HG02642 (cell line): Measurements from ENCODE around the gene DNAJB14.
"Not testable (repeated sequence)": the region's sequence is repeated elsewhere in the genome, so short reads cannot be mapped to it uniquely, and the experiment has no call there.

ENCODE experiments used
- ATAC-seq: cut with Tn5 transposase; IDR thresholded peaks from one replicate; pipeline ENCODE4 v1.9.1; 2021; ENCODE audit warnings: mild to moderate bottlenecking; ENCODE audit not compliant: unreplicated experiment, poor library complexity

Gene DNAJB14

DNA sequence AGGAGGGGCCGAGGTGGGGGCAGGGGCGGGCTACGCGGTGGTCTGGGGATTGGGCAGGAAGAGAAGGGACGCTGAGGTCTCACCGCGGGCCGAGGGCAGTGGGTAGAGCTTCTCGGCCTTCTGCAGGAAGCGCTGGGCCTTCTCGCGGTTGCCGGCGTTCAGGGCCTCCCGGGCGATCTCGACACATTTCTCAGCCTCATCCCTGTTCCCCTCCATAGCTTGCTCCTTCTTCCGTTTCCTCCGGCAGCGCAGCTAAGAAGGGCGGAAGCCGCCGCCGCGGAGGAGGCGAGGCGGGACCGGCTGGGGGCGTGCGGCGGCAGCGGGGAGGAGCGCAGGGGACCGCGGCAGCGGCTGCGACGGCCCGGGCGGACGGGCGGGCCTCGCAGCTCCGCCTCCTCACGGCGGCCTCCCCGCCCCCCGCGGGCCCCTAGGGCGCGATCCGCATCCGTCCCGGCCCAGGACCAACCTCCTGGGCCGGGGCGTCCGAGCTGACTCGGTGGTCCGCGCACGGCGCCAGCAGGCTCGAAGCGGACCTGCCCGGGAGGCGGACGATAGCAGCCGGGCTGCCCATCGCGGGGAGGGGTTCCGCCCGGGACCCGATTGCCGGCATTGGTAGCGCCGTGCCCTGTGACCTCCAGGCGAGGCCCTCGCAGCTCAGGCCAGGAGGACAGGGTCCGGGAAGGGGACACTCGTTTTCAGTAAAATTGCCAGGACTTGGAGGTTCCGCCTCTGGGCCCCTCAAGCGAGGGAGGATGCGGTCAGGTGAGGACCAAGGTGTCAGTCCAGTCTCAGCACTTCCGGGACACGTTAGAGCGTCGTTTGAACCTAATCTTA is at the start of gene DNAJB14:
TSS of gene DNAJB14 (minus strand) at position 263 of the 834 bp plus-strand sequence. CDS start at position 216, 47 bp downstream.
- peak; percentile 51 for ATAC-seq

DNA sequence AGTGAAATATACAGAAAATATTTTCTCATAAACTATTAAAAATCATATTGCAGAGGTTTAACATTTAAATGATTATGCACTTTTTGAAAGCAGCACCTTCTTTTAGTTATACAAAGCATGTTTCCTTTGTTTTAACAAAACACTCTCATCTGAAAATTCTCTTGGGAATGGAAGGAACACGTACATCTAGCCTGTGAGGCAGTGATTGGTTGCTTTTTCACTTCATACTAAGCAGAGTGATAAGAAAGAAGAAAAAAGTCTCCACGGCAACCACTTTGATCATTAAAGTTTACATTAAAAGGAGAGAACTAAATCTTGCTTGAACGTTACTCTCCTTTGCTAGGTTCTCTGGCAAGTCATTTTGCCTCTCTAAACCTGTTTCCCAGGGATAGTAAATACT is 45.3 kb upstream of the DNAJB14 start:
- ATAC-seq: no peak

DNA sequence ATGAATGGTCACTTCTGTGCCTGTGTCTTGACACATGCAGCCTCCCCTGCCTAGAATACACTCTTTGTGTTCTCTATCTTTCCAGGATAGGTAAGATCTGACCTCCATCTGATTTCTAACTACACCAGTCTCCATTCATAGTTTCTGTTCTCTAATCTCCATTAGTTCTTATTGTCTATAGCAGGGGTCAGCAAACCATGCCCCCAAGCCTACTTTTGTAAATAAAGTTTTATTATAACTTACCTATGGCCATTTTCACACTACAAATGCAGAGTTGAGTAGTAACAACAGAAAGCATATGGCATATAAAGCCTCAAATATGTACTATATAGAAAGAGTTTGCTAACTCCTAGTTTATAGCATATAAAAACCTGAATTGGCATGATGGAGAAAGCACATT is 41.3 kb upstream of the DNAJB14 start:
- no peak for ATAC-seq

DNA sequence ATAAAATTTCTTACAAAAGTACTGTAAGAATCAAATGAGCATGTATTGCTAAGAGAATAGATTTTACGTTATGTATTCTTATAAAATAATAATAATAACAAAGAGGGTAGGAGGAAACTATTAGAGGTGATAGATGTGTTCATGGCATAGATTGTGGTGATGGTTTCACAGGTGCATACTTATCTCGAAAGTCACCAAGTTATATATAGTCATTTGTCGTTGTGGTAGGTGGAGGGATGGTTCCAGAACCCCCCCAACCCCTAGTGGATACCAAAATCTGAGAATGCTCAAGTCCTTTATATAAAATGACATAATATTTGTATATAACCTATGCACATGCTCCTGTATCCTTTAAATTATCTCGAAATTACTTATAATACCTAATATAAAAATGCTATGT is 40.4 kb upstream of the DNAJB14 start:
- ATAC-seq: no peak

DNA sequence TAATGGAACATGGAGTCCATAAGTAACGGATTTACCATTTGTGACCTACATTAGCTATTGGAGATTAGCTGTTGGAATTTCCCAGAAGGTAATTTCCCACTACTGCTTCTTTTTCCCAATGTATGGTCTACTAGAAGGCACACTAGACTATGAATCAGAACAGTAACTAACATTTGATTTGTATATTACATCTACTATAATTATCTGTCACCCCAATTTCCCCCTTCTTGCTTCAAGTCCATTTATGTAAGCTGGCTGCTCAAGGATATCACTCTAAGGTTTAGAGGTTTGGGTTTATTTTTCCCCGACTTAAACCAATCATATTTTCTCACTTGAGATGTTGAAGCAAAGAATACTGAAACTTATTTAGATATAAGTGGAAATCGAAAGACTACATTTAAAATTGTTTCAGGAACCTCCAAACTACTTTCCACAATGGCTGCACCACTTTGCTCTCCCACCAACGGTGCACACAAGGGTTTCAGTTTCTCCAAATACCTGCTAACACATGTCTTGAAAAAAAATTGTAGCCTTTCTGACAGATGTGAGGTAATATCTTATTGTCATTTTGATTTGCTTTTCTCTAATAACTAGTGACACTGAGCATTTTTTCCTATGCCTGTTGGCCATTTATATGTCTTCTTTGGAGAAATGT is 37.0 kb upstream of the DNAJB14 start:
- ATAC-seq: peak; percentile 45

DNA sequence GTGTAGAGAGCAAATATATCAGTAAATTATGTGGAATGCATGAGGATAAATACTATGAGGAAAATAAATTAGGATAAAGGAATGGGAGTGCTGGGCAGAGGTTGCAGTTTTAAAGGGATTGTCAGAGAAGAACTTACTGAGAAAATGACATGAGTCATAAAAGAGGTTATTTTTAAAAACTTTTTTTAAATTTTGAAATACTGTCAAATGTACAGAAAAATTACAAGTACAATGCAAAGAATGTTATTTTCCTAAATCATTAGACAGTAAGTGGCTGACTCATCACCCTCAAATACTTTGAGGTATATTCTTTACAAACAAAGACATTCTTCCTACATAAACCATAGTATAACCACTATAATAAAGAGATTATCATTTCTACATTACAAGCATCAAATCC is 33.5 kb upstream of the DNAJB14 start:
- ATAC-seq: no peak

DNA sequence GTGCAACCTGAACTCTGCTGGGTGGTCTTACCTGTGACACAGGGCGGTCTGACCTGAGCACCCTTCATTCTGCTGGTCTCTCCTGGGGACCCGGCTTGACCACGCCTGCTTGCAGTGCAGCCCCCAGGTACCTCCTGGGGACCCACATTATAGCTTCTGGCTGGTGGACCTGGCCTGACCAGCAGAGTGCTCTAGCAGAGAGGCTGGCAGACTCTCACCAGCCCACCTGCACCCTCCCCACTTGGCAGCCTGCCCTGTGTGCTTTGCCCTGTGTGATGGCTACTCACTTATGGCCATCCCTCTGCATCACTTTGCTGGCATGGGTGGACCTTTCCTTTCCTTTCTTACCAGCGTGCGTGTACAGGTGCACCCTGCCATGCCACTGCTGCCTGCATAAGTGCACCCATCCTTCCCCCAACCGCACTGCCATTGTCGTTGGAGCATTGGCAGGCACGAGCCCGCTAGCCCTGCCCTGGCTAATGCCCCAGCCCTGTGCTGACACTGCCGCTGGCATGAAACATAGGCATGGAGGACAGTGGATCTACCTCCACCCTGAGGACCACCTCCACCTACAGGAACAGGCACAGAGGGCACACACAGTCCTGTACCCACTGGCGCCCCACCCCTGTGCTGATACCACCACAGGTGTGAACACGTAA is 25.2 kb upstream of the DNAJB14 start:
- no peak for ATAC-seq

DNA sequence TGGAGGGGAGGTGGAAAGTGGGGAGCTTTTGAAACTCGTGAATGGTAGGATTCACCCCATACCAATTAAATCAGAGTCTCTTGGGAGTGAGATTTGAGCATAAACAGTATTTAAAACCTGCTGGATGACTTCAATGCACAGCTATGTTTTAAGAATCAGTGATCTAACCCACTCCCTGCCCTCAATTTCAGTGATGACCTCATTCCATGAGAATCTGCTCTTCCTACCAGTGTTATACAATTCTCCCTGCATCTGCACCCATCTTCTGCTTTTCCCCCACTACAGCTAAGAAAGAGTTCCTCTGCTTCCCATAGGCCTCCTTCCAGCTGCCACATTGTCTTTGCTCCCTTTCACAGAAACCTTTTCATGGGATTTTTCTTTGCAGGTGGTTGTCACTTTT is 21.9 kb upstream of the DNAJB14 start:
- ATAC-seq: no peak

DNA sequence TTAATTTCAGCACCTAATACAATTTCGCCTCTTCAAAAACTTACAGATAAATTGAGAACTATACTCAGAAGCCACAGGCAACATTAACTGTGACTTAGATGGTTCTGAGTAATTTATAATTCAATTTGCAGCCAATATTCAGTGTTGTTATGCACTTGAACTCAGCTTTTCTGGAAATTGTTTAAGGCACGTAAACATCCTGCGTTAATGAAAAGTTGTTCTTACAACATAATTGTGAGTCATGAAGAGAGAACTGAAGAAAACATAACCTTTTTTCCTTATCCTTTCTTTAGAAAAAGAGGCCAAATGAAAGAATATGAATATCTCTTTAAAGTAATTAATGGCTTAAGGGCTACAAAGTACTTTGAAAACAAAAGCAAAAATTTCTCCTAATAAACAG is 20.3 kb upstream of the DNAJB14 start:
- no peak for ATAC-seq

DNA sequence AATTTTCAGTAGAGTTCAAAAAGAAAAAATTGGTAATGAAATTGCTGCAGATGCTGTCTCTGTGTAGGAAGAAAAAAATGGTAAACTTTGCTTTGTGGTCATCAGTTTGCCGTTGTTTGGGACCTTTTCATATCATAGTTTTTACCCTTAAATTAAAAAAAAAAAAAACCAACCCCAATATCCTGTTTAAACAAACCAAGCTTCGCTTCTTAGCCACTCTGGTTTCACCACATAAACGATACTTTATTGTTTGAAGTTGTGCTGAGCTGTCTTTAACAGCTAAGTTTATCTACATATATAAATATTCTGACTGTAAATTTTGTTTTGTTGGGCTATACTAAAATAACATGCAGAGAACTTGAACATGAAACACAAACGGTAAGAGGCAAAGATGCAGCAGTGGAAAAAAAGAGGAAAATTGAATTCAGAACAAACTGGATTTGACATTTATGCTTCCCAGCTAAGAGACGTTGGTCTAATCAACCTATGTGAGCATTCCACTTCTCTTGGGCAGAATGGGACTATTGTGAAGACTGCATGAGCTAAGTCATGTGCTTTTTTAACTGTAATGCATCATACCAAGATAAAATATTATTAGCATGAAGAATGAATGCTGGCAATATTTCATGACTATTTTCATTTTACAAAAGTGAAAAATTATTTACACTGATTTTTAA is 19.4 kb upstream of the DNAJB14 start:
- ATAC-seq: no peak

DNA sequence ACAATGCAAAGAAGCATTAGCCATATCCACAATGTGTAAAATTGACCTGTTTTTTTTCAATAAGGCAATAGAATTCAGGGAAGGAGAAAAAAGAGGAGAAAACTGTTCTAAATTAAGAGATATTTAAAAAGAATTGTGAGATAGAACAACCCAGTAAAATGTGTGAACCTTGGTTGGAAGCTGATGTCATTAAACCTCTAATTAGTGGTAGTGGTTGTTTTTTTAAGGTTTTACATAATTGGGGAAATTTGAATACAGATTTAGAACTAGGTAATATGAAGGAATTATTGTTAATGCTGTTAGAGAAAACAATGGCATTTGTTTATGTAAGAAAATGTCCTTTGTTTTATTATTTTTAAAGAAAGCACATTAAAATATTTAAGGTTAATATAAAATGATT is 18.8 kb upstream of the DNAJB14 start:
- no peak for ATAC-seq

DNA sequence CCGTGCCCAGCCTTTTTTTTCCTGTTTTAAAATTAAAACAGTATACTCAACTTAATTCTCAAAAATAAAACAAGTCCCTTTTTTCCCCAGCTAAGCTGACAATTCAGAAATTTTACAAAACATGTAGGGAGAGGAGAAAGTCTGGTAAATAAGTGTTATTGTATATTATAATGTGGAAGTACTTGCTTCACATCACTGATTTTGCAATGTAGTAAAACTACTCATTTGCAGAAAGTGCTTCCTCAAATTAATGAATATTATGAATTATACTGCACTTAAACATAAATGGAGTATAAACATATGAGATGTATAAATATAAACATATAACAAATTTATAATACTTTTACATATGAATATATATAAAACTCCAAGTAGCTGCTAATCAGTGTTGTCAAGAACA is 15.3 kb upstream of the DNAJB14 start:
- ATAC-seq: no peak

DNA sequence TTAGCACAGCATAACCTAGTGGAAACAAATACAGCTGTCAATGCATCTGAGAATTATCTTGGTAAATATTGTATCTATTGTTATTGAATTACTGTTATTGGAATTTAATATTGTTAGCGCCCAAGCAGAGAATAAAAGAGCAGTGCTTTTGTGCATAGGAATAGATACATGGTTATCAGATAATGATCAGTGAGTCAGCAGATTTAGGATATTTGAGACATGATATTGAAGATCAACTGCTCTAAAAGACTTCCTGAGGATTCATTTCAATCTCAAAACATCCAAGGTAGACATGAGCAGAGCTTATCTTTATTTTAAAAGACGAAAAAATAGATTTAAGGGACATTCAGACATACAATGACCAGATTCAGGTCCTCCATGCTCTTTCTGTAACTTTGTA is 14.2 kb upstream of the DNAJB14 start:
- ATAC-seq: no peak

DNA sequence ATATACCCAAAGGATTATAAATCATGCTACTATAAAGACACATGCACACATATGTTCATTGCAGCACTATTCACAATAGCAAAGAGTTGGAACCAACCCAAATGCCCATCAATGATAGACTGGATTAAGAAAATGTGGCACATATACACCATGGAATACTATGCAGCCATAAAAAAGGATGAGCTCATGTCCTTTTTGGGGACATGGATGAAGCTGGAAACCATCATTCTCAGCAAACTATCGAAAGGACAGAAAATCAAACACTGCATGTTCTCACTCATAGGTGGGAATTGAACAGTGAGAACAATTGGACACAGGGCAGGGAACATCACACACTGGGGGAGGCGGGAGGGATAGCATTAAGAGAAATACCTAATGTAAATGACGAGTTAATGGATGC is 11.8 kb upstream of the DNAJB14 start:
- not testable (repeated sequence) for ATAC-seq

DNA sequence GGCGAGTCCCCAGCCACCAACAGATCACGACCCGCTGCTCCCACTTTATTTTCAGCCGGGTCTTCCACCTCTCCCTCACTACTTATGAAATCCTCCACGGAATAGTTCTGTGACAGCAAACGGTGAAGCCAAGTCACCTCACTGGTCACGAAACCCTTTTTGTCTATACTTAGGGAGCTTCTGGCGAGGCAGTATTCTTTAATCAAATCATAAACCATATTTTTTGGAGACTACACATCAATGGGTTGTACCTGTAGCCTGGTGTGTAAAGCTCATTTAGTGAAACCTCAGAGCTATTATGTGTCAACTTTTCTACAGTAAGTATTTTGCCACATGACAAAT is 4.5 kb upstream of the DNAJB14 start:
- ATAC-seq: no peak

DNA sequence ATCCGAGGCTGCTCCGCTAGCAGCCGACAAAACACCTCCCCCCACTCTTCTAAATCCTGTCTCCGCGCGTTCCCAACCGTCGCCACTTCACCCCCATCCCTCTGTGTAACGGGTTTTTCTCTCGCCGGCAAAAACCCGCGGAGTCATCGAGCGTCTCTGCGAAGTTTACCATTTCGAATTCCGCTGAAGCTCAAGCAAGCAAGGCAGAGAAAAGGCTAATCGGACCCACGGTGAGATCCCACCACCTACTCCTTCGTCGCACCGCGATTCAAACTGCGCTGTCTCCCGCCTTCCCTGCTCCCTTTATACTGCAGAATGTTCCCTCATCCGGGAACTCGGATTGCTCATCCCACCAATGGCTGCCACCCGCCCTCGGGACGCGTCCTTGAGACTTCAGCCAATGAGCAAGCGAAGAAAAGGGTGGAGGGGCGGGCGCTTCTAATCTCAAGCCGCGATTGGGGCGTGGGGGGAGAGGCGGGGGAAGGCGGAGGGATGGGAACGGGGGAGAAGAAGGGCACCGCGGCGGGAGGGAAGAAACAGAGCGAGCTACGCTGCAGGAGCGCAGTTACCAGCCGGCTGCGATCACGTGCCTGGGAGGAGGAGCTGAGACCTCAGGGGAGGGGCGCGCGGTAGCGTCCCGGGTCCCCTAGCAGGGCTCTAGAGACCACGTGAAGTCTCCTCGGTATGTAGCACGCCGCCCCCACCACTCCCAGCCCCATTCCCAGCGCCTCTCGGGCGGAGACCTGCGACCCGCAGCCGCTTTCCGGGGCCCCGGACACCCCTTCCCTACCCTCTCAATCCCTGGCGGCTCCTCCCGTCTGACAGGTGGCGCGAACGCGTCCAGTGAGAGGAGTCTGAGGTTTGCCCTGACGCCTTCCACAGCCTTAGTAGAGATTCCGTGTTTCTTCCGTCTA is 3.8 kb upstream of the DNAJB14 start, which contains the start of gene H2AZ1:
TSS of gene H2AZ1 (minus strand) at position 277 of the 914 bp plus-strand sequence. CDS start at position 172, 105 bp downstream.
- peak; percentile 69 for ATAC-seq

DNA sequence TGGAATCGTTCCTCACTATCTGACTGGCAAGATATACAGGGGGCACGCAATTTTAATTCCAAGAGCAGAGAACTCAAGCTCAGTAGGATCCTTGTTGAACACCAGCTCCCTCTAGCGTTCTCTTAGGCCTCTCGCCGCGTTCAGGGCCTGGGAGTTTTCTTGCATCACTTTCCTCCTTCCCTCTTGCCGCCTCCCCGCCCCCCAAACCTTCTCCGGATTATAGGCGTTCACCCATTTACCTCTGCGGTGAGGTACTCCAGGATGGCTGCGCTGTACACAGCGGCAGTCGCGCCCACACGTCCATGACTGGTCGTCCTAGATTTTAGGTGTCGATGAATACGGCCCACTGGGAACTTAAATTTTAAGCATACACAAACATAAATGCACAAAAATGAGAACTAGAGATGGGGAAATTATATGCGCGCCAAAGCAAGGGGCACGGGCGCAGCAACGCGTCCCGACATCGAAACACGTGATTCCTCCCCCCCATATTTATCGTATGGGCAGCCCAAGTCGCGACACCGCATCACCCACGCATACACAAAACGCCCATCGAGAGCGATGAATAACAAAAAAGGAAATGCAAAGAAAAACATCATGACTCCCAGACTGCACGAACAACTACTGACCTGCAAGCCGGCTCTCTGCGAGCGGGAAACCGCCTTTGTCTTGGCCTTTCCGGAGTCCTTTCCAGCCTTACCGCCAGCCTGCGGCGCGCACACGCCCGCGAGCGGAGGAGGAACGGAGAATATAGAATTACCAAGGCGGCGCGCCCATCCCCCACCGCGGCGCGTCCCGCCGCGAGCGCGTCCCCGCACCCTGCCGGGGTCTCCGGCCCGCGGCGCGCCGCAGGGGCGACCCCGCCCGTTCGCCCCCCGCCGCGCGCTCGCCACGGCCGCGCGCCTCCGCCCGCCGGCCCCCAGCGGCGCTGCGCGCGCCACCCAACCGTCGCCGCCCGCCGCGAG is 2.9 kb upstream of the DNAJB14 start:
- ATAC-seq: peak; percentile 25

DNA sequence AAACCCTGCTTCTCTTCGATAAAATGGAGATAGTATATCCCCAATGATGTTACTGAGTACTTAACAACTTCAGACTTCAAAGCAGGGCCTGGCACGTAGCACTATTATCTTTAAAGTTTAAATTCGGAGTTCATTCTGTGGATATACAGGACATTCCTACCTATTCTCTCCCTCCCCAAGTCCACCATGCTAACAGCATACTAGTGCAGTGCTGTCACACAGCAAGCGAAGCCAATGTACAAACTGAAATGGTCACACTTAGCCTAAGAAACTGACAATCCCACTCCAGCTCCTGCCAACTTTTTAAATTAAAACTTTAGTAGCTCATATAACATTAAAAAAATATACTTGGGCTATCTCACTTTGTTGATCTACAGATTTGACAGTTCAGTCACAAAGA is 1.2 kb upstream of the DNAJB14 start:
- ATAC-seq: no peak

DNA sequence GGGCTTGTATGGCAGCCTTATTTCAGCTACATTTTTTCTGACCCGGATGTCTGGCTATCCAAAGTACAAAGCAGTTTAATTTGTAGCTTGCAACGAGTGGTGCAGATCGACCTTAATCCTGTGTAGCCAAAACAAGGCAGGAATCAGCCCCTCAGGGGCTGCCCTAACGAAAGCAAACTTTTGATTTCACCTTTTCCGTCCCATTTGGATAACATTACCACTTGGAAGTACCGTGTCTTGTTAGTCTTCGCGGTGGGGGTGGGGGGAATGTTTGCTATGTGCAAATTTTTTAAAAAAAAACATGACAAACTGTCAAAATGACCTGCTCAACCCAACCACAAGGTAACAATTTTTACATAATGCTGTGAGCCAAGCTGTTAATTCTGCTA is 766 bp upstream of the DNAJB14 start:
- ATAC-seq: no peak
